Activated gamma-delta T cell treated with anti-CD3 and anti-CD28 coated beads, Interleukin-2, amount 50 U/mL, for 16 hours (primary cell): Measurements from ENCODE around the gene MRTFB.

Experiments used
- DNase-seq: peaks from one replicate; pipeline ENCODE4 v3.0.0-alpha.2; 2020; ENCODE audit warnings: low read depth

MRTFB gene

DNA sequence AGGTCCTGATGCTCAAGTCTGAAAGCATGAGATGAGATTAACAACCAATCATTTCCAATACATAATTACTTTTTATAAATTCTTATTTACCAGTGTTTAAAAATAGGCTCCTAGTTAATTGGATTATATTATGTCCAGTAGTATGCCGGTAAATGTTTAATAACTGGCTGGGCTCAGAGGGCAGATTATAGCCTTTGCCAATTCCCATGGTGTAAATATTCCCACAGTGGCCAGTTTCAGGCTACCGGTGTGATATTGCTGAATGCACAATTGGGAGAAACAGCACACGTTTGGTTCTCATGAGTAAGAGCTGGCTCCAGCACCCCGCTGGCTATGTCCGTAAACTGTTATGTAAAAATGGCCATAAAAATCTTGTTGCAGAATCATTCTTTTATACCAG lies 167.6 kb downstream of the MRTFB start:
- no peak for DNase-seq

- DNase-seq: no peak
Measured at GRCh38 chr16:14239791-14240190, 168.7 kb downstream of the MRTFB start.

DNA sequence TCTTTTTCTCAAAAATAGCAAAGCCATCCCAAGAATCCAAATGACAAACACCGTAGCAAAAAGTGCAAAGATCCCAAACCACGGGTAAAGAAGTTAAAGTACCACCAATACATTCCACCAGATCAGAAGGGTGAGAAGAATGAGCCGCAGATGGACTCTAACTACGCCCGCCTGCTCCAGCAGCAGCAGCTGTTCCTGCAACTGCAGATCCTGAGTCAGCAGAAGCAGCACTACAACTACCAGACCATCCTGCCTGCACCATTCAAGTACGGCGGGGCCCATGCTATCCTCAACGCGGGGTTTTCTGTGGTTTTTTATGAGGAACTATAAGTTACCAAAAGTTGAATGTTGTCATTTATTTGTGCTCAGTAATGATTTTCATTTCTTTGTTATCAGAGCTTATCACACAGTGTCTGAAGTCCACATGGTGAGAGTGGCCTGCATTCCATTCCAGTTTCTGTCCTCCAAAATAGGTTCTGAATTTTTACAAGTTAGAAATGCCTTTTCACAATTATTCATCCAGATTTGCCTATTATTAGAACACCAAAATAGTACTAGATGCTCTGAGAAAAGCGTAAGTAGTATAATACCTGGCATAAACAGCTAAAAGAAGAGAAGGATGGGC lies 169.2 kb downstream of the MRTFB start:
- DNase-seq: no peak

GRCh38 chr16:14240964-14241363 lies 169.8 kb downstream of the MRTFB start:
- no peak for DNase-seq

DNA sequence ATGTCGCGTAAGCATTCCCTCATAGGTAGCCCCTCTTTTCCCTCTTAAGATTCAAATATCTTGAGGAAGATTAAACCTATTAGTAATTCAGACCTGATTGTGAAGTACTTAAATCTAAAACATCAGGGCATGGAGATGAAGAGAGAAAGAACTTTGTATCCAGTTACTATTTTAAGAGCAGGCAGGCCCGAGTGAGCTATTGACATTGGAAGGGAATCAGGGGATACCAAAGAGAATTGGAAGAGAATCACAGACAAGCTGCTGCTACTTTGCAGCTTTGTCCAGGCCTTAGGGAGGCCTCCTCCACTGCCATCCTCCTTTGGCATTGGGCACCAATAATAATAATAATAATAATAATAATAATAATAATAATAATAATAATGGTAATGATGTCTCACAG lies 170.5 kb downstream of the MRTFB start:
- DNase-seq: no peak

- no peak for DNase-seq
Measured at GRCh38 chr16:14242769-14243168, 171.7 kb downstream of the MRTFB start.

DNA sequence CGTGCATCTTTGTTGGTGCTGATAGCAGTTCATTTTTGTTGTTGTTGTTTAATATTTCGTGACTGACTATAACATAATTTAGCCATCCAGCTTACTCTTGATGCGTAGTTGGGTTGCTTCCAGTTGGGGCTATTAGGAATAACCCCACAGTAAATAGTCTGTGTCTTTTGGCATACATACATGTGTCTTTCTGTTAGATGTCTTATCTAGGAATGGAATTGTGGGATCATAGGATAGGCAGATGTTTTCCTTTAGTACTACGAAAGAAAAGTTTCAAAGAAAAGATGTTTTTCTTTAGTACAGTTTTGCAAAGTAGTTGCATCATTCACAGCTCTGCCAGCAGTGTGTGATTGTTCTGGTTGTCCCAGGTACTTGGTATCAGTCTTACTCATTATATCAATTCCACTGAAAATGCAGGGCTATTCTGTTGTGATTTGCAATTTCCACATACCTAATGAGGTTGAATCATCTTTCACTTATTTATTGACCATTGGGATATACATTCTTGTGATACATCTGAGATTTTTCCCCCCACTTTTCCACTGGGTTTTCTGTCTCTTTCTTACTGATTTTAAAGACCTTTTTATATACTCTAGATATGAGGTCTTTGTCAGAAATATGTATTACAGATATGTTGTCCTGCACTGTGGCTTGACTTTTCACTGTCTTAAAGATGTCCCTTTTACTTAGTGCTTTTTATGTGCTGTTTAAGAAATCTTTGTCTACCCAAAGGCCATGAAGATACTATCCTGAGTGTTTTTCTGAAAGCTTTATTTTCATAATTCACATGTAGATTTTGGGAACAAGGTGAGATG lies 173.3 kb downstream of the MRTFB start:
- DNase-seq: no peak

- DNase-seq: no peak
Measured at GRCh38 chr16:14248791-14249190, 177.7 kb downstream of the MRTFB start.

DNA sequence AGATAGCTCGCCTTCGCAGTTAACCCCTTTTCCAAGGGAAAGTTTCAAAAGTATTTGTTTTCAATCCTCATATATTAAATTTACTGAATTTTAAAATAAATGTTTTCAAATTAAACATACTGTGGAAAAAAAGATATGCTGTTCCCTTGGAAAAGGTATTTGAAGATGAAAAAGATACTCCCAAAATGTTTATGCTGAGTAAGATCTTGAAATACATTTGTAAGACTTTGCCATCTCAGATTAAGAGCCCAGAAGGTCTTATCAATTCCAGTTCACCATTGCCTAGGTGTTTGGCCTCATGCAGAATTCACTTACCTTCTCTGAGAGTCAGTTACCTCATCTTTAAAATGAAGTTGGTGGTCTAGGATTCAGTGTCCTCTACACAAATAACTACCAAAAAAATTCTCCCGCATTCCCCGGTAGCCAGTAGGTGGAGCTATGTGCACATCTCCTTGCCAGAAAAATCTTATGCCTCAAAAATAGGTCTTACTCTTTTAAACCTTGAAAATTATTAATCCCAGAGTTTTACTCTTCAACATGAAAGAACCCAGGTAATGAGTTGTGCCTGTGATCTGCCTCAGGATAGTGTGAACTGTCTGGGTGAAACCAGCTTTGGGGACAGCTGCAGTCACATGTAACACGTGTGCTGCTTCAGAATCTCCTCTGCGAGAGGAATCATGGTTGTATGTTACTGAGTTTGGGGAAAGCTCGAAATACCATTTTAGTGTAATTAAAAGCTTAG lies 178.3 kb downstream of the MRTFB start:
- DNase-seq: peak; percentile 36

- DNase-seq: no peak
Measured at GRCh38 chr16:14251419-14251818, 180.3 kb downstream of the MRTFB start.

- DNase-seq: no peak
Measured at GRCh38 chr16:14252860-14253259, 181.7 kb downstream of the MRTFB start.

GRCh38 chr16:14263011-14263410 lies 191.9 kb downstream of the MRTFB start:
- no peak for DNase-seq

DNA sequence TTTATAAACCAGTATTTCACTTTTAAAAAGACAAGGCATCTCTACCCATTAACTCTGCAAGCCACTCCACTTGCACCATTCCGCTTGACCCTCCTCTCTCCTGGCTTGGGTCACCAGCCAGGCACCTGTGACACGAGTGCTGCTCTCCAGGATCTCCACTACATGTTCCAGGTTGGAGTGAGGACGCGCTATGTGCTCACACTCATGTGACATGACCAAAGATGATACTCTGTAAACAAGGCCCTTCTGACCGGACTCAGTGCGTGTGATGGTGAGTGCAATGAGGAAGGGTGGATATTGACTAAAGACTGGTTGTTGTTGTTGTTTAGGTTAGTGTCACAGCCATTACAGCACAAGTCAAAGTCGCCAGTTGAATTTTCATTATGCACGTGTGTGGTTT lies 192.7 kb downstream of the MRTFB start:
- DNase-seq: no peak

DNA sequence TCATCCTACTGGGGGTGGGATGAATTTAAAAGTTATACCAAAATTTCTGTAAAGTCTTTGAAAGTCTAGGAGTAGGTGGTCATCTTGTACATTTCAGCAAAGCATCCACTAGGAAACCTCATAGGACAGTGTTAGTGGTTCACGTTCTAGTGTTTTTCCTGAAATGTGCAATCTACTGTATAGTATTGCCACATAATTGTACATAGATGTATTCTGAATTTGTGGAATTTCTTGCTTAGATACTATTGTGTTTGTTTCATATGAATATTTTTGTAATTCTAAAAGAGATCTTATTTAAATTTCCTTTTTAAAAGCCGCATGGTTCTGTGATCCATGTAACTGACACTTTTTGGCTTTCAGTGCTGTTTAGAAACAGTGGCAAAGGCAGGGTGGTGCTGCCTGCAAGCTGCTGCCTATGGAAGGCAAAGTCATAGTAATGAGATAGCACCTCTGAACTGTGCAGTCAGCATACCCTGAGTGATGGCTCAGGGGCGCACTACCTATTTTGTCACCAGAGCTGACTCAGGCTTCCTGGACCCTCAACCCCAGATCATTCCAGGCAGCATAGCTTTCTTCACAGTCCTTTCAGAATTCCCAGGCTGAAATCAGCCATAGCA lies 193.3 kb downstream of the MRTFB start:
- DNase-seq: no peak

GRCh38 chr16:14268073-14268472 lies 197.0 kb downstream of the MRTFB start:
- DNase-seq: no peak

DNA sequence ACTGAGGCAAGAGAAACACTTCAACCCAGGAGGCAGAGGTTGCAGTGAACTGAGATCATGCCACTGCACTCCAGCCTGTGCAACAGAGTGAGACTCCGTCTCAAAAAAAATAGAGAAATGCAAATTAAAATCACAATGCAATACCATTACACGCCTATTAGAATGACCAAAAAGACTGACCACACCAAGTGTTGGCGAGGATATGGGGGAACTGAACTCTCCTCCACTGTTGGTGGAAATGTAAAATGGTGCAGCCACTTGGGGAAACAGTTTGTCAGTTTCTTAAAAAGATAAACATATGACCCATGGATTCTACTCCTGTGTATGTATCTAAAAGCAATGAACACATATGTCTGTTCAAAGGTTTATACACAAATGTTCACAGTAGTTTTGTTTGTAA lies 204.8 kb downstream of the MRTFB start:
- DNase-seq: no peak

DNA sequence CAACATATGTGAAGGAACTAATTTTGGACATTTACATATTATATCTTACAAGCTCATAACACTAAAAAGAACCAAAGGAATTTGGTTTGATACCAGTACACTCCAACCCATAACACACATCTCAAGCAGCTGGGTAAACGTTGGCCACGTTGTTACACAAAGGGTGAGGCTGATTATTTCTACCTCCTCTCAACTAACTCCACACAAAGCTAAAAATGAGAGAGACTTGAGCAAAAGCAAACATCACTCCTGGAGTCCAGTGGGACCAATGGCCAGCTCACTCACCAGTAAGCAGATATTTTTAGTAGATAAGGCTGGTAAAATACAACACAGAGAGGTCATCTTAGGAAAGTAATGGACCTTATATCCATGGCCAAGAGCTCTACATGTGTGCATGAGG lies 207.6 kb downstream of the MRTFB start:
- no peak for DNase-seq

GRCh38 chr16:14280541-14280940 lies 209.4 kb downstream of the MRTFB start:
- no peak for DNase-seq

- DNase-seq: no peak
Measured at GRCh38 chr16:14283786-14284185, 212.7 kb downstream of the MRTFB start.

- DNase-seq: no peak
Measured at GRCh38 chr16:14284371-14284770, 213.3 kb downstream of the MRTFB start.

GRCh38 chr16:14284930-14285512 lies 213.9 kb downstream of the MRTFB start:
- no peak for DNase-seq
